GM12875 (cell line): ENCODE results near the gene MAN2B2.

Source experiments
- H3K4me3 ChIP-seq: one replicate; pipeline ENCODE4 v1.5.1; 2011; ENCODE audit warnings: low read depth, low read length, control low read depth
- TF ChIP-seq, protein P1 (sequence below): IDR thresholded peaks from 2 replicates; pipeline ENCODE4 v1.5.1; 2011; ENCODE audit warnings: low read depth, mild to moderate bottlenecking, control low read depth, inconsistent platforms, low read length, moderate library complexity, borderline replicate concordance; ENCODE audit not compliant: insufficient read depth

The MAN2B2 gene

DNA sequence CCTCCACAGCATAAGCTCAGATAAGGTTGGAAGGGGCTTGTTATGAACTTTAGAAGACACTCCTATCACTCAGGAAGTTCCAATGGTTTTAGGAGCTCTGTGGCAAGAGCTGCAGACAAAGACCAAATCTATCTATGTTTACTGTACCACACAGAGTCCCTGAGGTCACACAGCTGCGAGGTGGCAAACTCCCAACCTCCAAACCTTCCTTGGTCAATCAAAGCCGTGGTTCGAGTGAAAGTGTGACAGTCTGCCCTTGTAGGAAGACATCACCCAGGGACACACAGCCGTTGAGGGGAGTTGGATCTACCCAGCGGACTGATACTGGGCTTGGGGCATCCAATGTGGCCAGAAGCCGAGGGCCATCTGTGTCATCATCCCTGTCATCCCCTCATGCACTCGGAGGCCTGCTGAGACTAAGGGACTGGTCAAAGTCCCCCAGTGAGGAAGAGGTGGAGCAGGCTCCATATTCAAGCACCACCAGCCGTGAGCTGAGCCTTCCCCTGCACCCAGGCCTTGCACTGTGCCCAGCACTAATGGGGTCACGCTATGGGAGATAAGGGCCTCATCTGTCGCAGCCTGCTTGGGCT lies 26.8 kb downstream of the MAN2B2 start:
- TF ChIP-seq, protein P1, sequence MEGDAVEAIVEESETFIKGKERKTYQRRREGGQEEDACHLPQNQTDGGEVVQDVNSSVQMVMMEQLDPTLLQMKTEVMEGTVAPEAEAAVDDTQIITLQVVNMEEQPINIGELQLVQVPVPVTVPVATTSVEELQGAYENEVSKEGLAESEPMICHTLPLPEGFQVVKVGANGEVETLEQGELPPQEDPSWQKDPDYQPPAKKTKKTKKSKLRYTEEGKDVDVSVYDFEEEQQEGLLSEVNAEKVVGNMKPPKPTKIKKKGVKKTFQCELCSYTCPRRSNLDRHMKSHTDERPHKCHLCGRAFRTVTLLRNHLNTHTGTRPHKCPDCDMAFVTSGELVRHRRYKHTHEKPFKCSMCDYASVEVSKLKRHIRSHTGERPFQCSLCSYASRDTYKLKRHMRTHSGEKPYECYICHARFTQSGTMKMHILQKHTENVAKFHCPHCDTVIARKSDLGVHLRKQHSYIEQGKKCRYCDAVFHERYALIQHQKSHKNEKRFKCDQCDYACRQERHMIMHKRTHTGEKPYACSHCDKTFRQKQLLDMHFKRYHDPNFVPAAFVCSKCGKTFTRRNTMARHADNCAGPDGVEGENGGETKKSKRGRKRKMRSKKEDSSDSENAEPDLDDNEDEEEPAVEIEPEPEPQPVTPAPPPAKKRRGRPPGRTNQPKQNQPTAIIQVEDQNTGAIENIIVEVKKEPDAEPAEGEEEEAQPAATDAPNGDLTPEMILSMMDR = no peak
- H3K4me3 ChIP-seq = no peak overlapping the region

- TF ChIP-seq, protein P1 = no peak
- no peak overlapping the region for H3K4me3 ChIP-seq
These were observed 27.3 kb downstream of the MAN2B2 start for GRCh38 chr4:6602289-6602688.

DNA sequence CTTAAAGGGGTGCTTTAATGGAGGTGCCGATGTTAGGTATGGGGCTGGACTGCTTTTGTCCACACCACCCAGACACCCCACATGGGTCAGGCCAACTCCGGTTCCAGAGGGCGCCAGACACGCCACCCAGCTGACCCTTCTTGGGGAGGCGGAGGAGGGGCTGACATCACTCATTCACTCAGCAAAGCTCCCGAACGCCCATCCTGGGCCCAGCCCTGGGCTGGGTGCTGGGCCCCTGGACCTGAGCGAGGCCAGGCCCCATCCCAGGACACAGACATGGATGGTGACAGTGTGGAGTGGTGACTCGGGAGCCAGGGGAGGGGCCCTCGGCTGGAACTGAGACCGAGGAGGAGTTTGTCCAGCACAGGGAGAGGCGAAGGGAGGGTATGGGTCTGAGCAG lies 28.1 kb downstream of the MAN2B2 start:
- TF ChIP-seq, protein P1 = no peak
- no peak overlapping the region for H3K4me3 ChIP-seq

DNA sequence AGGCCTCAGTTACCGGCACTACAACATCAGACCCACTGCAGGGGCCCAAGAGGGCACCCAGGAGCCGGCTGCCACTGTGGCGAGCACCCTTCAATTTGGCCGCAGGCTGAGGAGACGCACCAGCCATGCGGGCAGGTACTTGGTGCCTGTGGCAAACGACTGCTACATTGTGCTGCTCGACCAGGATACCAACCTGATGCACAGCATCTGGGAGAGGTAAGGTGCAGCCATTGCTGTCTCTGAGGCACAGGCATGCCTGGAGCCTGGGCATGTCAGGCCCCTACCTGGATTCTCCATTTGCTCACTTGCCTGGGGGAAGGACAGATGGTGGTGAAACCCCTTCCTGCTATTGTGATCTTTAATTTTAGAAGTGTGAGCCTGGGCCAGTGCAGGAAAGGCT lies 30.1 kb downstream of the MAN2B2 start:
- no peak overlapping the region for H3K4me3 ChIP-seq
- TF ChIP-seq, protein P1 = no peak

DNA sequence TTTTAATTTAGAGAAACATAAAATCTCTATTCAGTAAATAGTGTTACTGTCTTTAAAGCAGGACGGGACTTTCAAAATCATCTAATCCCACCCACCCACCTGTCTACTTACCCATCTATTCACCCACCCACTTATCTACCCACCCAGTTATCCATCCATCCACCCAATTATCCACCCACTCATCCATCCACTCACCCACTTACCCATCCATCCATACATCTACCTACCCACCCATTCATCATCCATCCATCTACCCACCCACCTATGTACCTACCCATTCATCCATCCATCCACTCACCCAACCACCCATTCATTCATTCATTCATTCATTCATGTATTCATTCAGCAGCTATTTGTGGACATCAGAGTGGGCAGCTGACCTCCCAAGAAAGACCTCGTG lies 30.6 kb downstream of the MAN2B2 start:
- TF ChIP-seq, protein P1 = no peak

DNA sequence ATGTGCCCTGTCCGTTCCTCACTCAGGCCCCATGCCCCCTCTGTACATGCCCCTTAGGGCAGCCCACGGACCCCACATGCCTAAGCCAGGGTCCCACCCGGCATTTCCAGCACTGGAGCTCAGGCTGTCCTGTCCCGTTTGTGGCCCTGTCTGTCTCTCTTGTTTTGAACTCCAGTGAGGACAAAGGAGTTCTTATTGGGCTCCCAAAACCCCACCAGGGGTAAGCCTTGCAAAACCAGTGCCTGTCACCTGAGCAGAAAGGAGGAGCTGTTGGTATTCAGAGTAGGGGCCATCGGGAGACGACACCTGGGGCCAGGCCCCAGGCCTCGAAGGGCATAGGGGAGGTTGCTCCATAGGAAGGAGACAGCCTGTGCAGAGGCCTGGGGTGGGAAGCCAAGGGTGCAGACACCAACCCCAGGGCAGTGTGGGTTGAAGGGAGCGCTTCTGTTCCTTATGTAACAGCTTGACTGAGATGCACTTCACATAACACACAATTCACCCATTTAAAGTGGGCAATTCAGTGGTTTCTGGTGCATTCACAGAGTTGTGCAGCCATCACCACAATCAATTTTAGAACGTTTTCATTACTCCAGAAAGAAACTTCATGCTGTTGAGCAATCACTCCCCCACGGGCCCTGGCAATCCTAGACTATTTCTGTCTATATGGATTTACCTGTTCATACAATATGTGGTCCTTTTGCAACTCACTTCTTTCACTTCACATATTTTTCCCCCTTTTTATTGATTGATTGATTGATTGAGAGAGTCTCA lies 31.7 kb downstream of the MAN2B2 start:
- no peak overlapping the region for H3K4me3 ChIP-seq
- TF ChIP-seq, protein P1 = no peak

More for the DNA sequence above, 30.6 kb downstream of the MAN2B2 start:
- no peak overlapping the region for H3K4me3 ChIP-seq
